ENCODE data around the gene UST.

UST gene

GRCh38 chr6:148808786-148809304 lies 62.0 kb downstream of the UST start:
- no peak for DNase-seq

- no peak for DNase-seq
Observed at GRCh38 chr6:148811459-148811858, 64.6 kb downstream of the UST start.

- DNase-seq, result no peak
Observed at GRCh38 chr6:148814082-148814790, 67.4 kb downstream of the UST start.

GRCh38 chr6:148814869-148815268 lies 68.0 kb downstream of the UST start:
- no peak for DNase-seq

- no peak for DNase-seq
Observed at GRCh38 chr6:148816117-148816516, 69.3 kb downstream of the UST start.

GRCh38 chr6:148817689-148818088 lies 70.9 kb downstream of the UST start:
- DNase-seq, result no peak

- no peak for DNase-seq
Observed at GRCh38 chr6:148818939-148819575, 72.2 kb downstream of the UST start.

GRCh38 chr6:148819852-148820251 lies 73.0 kb downstream of the UST start:
- DNase-seq, result no peak

GRCh38 chr6:148822819-148823218 lies 76.0 kb downstream of the UST start:
- no peak for DNase-seq

GRCh38 chr6:148824291-148824690 lies 77.5 kb downstream of the UST start:
- DNase-seq, result no peak

- DNase-seq, result no peak
Observed at GRCh38 chr6:148824960-148825359, 78.1 kb downstream of the UST start.

- no peak for DNase-seq
Observed at GRCh38 chr6:148825492-148825891, 78.7 kb downstream of the UST start.

GRCh38 chr6:148827416-148828045 lies 80.7 kb downstream of the UST start:
- no peak for DNase-seq

- DNase-seq, result no peak
Observed at GRCh38 chr6:148828047-148828446, 81.2 kb downstream of the UST start.

- DNase-seq, result no peak
Observed at GRCh38 chr6:148829415-148830101, 82.7 kb downstream of the UST start.

GRCh38 chr6:148830614-148831013 lies 83.8 kb downstream of the UST start:
- DNase-seq, result no peak

- DNase-seq, result peak; percentile 27
Observed at GRCh38 chr6:148831064-148831463, 84.2 kb downstream of the UST start.

- DNase-seq, result no peak
Observed at GRCh38 chr6:148831531-148831930, 84.7 kb downstream of the UST start.

- no peak for DNase-seq
Observed at GRCh38 chr6:148835920-148836441, 89.2 kb downstream of the UST start.

GRCh38 chr6:148836751-148837150 lies 89.9 kb downstream of the UST start:
- no peak for DNase-seq

GRCh38 chr6:148837941-148838340 lies 91.1 kb downstream of the UST start:
- DNase-seq, result no peak

- DNase-seq, result no peak
Observed at GRCh38 chr6:148839044-148839443, 92.2 kb downstream of the UST start.

- DNase-seq, result no peak
Observed at GRCh38 chr6:148840256-148840655, 93.4 kb downstream of the UST start.
